ENCODE results near the gene DOP1A.

DNA sequence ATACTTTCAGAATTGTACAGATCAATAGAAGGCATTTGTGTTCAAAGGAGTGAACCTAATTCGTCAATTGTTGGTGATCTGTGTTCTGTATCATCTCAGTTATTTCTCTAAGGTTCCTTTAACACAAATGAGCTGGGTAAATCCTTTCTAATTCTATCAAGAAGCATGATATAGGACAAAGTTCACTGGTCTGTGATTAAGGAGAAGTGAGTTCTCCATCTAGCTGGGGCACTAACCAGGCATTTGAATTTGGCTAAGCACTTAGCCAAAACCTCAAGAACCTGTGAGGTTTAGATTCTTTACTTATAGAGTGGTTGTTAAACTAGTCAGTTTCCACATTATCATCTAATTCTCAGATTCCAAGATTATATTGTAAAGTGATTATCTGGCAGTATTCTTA is 50.3 kb downstream of the DOP1A start:
- TF ChIP-seq FOXM1 (IDR thresholded peaks at IDR 0.05; ENCODE audit: low read depth) (no peak), CTCF (IDR thresholded peaks at IDR 0.05) (no peak), REST (IDR thresholded peaks at IDR 0.05; ENCODE audit: low read depth, low read length) (no peak), MAX (IDR thresholded peaks at IDR 0.05; ENCODE audit: low read depth) (no peak), SMC3 (IDR thresholded peaks at IDR 0.05; ENCODE audit: low read depth, low read length) (no peak), GABPA (IDR thresholded peaks at IDR 0.05; ENCODE audit: low read depth) (no peak), GATA2 (CRISPR knock-in tag; IDR thresholded peaks at IDR 0.05) (no peak), YY1 (IDR thresholded peaks at IDR 0.05; ENCODE audit: low read depth) (no peak), JUND (IDR thresholded peaks at IDR 0.05) (no peak), EP300 (IDR thresholded peaks at IDR 0.05; ENCODE audit: borderline replicate concordance in 1 of 2, low read depth in 1 of 2, low read length in 1 of 2) (no peak)
- TF ChIP-seq, protein P1, sequence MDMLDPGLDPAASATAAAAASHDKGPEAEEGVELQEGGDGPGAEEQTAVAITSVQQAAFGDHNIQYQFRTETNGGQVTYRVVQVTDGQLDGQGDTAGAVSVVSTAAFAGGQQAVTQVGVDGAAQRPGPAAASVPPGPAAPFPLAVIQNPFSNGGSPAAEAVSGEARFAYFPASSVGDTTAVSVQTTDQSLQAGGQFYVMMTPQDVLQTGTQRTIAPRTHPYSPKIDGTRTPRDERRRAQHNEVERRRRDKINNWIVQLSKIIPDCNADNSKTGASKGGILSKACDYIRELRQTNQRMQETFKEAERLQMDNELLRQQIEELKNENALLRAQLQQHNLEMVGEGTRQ (IDR thresholded peaks at IDR 0.05; ENCODE audit: borderline replicate concordance, low read depth, low read length) = no peak

All from SK-N-SH (cell line).